ENCODE data around the gene DNAJC1. TPM values are rescaled to one million over a fixed set of nuclear protein-coding genes. Genes with fewer than 3 reads are reported as not detected.

The DNAJC1 gene
- total RNA-seq, 2 experiments from 2014 or later: 21.4 to 22.4 TPM

GRCh38 chr10:21976739-21977138 lies 26.8 kb downstream of the DNAJC1 start:
- Mint-ChIP-seq H3K9me3 (ENCODE audit: insufficient read depth) (no peaks in the 10 kb centered on the region), H3K27ac (no peak overlapping the region), H3K36me3 (ENCODE audit: low read depth) (no peaks in the 10 kb centered on the region), H3K4me1 (ENCODE audit: low read depth) (peaks cover 2% of the 10 kb centered on the region), H3K4me3 (no peak overlapping the region), H3K27me3 (ENCODE audit: low read depth) (no peaks in the 10 kb centered on the region)
- CTCF ChIA-PET: interaction anchor here (0.6 kb wide), 1 partner anchor 12 kb away, joined by 3 read pairs; no protein-coding TSS in a partner anchor
- POLR2A ChIA-PET: no interaction called here
- no peak for DNase-seq
- no peak for ATAC-seq

DNA sequence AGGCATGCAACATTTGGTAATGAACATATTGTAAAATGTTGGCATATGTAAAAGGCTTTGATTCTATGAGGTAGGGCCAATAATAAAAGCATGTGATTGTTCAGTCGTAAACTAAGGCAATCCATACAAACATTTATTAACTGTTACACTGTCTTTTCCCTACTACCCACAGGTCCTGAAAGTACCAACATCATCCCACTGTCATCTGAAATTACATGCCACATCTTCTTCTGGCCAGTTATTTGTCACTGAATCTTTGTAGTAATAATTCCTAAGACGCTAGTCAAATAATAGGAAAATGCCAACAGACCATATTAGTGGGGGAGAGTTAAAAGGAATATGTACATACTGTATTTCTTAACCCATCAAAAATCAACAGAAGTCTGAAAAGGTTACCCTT lies 27.2 kb downstream of the DNAJC1 start:
- H3K27ac Mint-ChIP-seq: no peak overlapping the region
- ChIA-PET POLR2A (no interaction called here), CTCF (no interaction called here)
- no peak overlapping the region for H3K4me3 Mint-ChIP-seq
- H3K4me1 Mint-ChIP-seq (ENCODE audit: low read depth): peaks cover 2% of the 10 kb centered on the region
- no peaks in the 10 kb centered on the region for H3K9me3 Mint-ChIP-seq (ENCODE audit: insufficient read depth)
- no peaks in the 10 kb centered on the region for H3K36me3 Mint-ChIP-seq (ENCODE audit: low read depth)
- H3K27me3 Mint-ChIP-seq (ENCODE audit: low read depth): no peaks in the 10 kb centered on the region
- DNase-seq: no peak
- ATAC-seq: no peak

- no peak for DNase-seq
- Mint-ChIP-seq H3K4me1 (ENCODE audit: low read depth) (peaks cover 2% of the 10 kb centered on the region), H3K27ac (no peak overlapping the region), H3K9me3 (ENCODE audit: insufficient read depth) (no peaks in the 10 kb centered on the region), H3K36me3 (ENCODE audit: low read depth) (no peaks in the 10 kb centered on the region), H3K4me3 (no peak overlapping the region), H3K27me3 (ENCODE audit: low read depth) (no peaks in the 10 kb centered on the region)
- ChIA-PET CTCF (no interaction called here), POLR2A (no interaction called here)
- ATAC-seq: no peak
Measured at GRCh38 chr10:21975378-21975990, 28.0 kb downstream of the DNAJC1 start.

- DNase-seq (no peak), ATAC-seq (no peak)
- no peaks in the 10 kb centered on the region for H3K36me3 Mint-ChIP-seq (ENCODE audit: low read depth)
- peaks cover 2% of the 10 kb centered on the region for H3K4me1 Mint-ChIP-seq (ENCODE audit: low read depth)
- ChIA-PET CTCF (interaction anchor here (1.1 kb wide), 1 partner anchor 13 kb away, joined by 3 read pairs; no protein-coding TSS in a partner anchor), POLR2A (interaction anchor here (0.7 kb wide), 1 partner anchor 581 kb away, joined by 3 read pairs; no protein-coding TSS in a partner anchor)
- H3K27me3 Mint-ChIP-seq (ENCODE audit: low read depth): no peaks in the 10 kb centered on the region
- no peak overlapping the region for H3K27ac Mint-ChIP-seq
- H3K9me3 Mint-ChIP-seq (ENCODE audit: insufficient read depth): no peaks in the 10 kb centered on the region
- H3K4me3 Mint-ChIP-seq: no peak overlapping the region
Measured at GRCh38 chr10:21972584-21972983, 30.9 kb downstream of the DNAJC1 start.

DNA sequence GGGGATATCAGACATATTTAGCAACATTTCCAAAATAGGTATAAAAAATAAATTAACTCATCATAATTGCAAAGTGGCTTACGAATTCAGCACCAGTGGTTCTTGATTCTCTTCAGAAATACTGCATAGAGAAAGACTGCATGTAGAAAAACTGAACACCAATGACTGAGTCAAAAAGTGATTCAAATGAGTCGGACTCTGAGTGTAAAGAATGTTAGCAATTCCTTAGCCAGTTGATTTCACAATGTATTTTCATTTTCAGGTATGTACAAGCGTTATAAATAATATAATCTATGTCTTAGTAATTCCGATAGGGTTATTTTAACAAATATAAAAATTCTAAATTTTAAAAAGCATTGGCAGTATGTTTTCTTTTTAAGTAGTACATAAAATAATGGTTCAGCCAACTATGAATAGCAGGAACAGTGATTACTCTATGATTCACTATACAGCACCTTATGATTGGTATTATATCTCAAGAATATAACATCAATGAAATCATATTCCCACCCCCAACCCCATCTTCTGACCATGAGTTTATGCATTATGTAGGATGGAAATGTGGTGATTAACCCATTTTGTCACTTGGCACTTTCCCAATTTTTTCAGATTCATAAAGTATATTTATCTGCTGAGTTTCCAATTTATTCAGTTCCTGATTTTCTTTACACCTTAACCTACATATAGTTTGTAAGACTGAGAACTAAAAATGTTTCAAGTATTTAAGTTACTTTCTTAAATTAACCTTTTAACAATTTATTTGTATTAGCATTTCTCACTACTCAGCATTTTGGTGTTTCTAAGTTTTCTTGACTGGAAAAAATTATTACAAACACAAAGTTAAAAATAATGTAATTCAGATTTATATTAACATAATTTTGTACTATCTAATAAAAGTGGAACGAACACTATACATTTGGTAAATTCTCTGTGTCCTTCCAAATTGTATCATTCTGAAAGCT lies 33.9 kb downstream of the DNAJC1 start:
- no peaks in the 10 kb centered on the region for H3K9me3 Mint-ChIP-seq (ENCODE audit: insufficient read depth)
- H3K27me3 Mint-ChIP-seq (ENCODE audit: low read depth): no peaks in the 10 kb centered on the region
- no peak for ATAC-seq

DNA sequence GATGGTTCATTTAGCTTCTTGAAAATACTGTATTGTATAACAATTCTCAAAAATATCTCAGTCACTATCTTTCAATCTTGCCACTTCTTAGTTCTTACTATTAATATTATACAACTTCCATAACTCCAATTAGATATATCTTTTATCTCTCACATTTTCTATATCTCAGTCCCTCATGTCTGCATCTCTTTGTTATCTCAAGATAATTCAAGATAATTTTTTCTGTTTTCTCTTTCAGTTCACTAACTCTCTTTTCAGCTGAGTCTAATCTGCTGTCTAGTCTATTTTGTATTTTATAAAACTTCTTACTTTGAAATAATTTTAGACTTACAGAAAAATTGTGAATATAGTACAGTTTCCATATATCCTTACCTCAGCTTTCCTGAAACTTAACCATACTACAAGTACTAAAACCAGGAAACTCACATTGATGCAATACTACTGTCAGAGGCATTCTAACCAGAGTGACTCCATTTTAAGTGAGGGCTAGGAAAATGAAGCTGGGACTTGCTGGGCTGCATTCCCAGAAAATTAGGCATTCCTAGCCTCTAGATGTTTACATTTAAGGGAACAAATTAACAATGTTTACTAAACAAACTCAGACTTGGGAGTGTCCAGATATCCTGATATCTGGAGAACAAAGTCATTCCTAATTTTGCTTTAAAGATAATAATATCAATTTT lies 38.4 kb downstream of the DNAJC1 start:
- ChIA-PET POLR2A (no interaction called here), CTCF (no interaction called here)
- no peak for ATAC-seq
- no peak for DNase-seq
- no peaks in the 10 kb centered on the region for H3K4me1 Mint-ChIP-seq (ENCODE audit: low read depth)
- no peaks in the 10 kb centered on the region for H3K9me3 Mint-ChIP-seq (ENCODE audit: insufficient read depth)
- H3K27me3 Mint-ChIP-seq (ENCODE audit: low read depth): no peaks in the 10 kb centered on the region
- no peaks in the 10 kb centered on the region for H3K36me3 Mint-ChIP-seq (ENCODE audit: low read depth)
- no peak overlapping the region for H3K4me3 Mint-ChIP-seq
- H3K27ac Mint-ChIP-seq: no peak overlapping the region

More for the DNA sequence above, 33.9 kb downstream of the DNAJC1 start:
- POLR2A ChIA-PET: no interaction called here
- peaks cover 2% of the 10 kb centered on the region for H3K4me1 Mint-ChIP-seq (ENCODE audit: low read depth)
- H3K4me3 Mint-ChIP-seq: no peak overlapping the region
- DNase-seq: no peak
- CTCF ChIA-PET: no interaction called here
- no peaks in the 10 kb centered on the region for H3K36me3 Mint-ChIP-seq (ENCODE audit: low read depth)
- H3K27ac Mint-ChIP-seq: no peak overlapping the region

- H3K27ac Mint-ChIP-seq: no peak overlapping the region
- DNase-seq: no peak
- POLR2A ChIA-PET: no interaction called here
- H3K4me3 Mint-ChIP-seq: no peak overlapping the region
- no peaks in the 10 kb centered on the region for H3K36me3 Mint-ChIP-seq (ENCODE audit: low read depth)
- no peaks in the 10 kb centered on the region for H3K9me3 Mint-ChIP-seq (ENCODE audit: insufficient read depth)
- no peak for ATAC-seq
- no peaks in the 10 kb centered on the region for H3K4me1 Mint-ChIP-seq (ENCODE audit: low read depth)
- H3K27me3 Mint-ChIP-seq (ENCODE audit: low read depth): no peaks in the 10 kb centered on the region
- CTCF ChIA-PET: no interaction called here
Measured at GRCh38 chr10:21962358-21962757, 41.2 kb downstream of the DNAJC1 start.

DNA sequence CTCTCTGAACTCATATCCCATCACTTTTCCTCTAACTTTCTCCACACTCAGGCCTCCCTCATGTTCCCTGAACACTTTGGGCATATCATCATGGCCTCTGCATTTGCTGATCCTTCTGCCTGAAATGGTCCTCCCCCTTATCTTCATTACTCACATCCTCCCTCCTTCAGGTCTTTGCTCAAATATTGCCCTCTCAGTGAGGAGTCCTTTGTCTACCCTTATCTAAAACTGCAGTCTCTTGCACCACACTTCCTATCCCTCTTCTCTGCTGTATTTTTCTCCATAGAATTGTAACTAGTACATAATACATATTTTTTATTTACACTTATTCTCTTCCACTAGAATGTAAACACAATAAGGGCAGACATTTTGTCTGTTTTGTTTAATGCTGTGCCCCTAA lies 41.7 kb downstream of the DNAJC1 start:
- no peaks in the 10 kb centered on the region for H3K9me3 Mint-ChIP-seq (ENCODE audit: insufficient read depth)
- no peak overlapping the region for H3K4me3 Mint-ChIP-seq
- DNase-seq (no peak), ATAC-seq (no peak)
- POLR2A ChIA-PET: no interaction called here
- no peaks in the 10 kb centered on the region for H3K4me1 Mint-ChIP-seq (ENCODE audit: low read depth)
- H3K27me3 Mint-ChIP-seq (ENCODE audit: low read depth): no peaks in the 10 kb centered on the region
- H3K36me3 Mint-ChIP-seq (ENCODE audit: low read depth): no peaks in the 10 kb centered on the region
- CTCF ChIA-PET: no interaction called here
- H3K27ac Mint-ChIP-seq: no peak overlapping the region

DNA sequence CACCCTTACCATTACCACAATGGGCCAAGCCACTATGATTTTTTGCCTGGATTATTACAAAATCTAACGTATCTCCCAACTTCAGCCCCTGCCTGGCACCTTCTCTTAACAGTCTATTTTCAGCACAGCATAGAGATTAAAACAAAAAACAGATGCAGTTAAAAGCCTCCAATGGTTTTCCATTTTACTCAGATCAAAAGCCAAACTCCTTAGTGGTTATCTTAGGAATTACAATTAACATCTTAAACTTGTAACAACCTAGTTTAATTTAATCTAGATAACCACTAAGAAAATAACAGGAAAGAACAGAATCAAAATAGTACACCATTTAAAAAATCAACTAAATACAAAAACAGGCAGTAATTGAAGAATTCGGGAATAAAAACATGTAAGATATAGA lies 43.5 kb downstream of the DNAJC1 start:
- Mint-ChIP-seq H3K27ac (no peak overlapping the region), H3K36me3 (ENCODE audit: low read depth) (no peaks in the 10 kb centered on the region), H3K4me1 (ENCODE audit: low read depth) (no peaks in the 10 kb centered on the region), H3K4me3 (no peak overlapping the region), H3K9me3 (ENCODE audit: insufficient read depth) (no peaks in the 10 kb centered on the region), H3K27me3 (ENCODE audit: low read depth) (no peaks in the 10 kb centered on the region)
- ATAC-seq (no peak), DNase-seq (no peak)
- POLR2A ChIA-PET: no interaction called here
- CTCF ChIA-PET: no interaction called here

GRCh38 chr10:21954690-21955089 lies 48.8 kb downstream of the DNAJC1 start:
- ATAC-seq (no peak), DNase-seq (no peak)
- Mint-ChIP-seq H3K36me3 (ENCODE audit: low read depth) (no peaks in the 10 kb centered on the region), H3K27ac (no peak overlapping the region), H3K4me3 (no peak overlapping the region), H3K9me3 (ENCODE audit: insufficient read depth) (no peaks in the 10 kb centered on the region), H3K4me1 (ENCODE audit: low read depth) (no peaks in the 10 kb centered on the region), H3K27me3 (ENCODE audit: low read depth) (no peaks in the 10 kb centered on the region)
- POLR2A ChIA-PET: no interaction called here
- CTCF ChIA-PET: no interaction called here

GRCh38 chr10:21954132-21954531 lies 49.4 kb downstream of the DNAJC1 start:
- DNase-seq: no peak
- CTCF ChIA-PET: no interaction called here
- ATAC-seq: no peak
- Mint-ChIP-seq H3K27ac (no peak overlapping the region), H3K36me3 (ENCODE audit: low read depth) (no peaks in the 10 kb centered on the region), H3K4me3 (no peak overlapping the region), H3K4me1 (ENCODE audit: low read depth) (no peaks in the 10 kb centered on the region), H3K9me3 (ENCODE audit: insufficient read depth) (no peaks in the 10 kb centered on the region), H3K27me3 (ENCODE audit: low read depth) (no peaks in the 10 kb centered on the region)
- POLR2A ChIA-PET: no interaction called here

- CTCF ChIA-PET: interaction anchor here (0.6 to 1.8 kb wide), 3 partner anchors 279 to 457 kb away, joined by 3 to 13 read pairs (median 4); no protein-coding TSS in a partner anchor
- Mint-ChIP-seq H3K4me1 (ENCODE audit: low read depth) (no peaks in the 10 kb centered on the region), H3K27me3 (ENCODE audit: low read depth) (no peaks in the 10 kb centered on the region), H3K4me3 (no peak overlapping the region), H3K9me3 (ENCODE audit: insufficient read depth) (no peaks in the 10 kb centered on the region), H3K36me3 (ENCODE audit: low read depth) (no peaks in the 10 kb centered on the region), H3K27ac (no peak overlapping the region)
- ATAC-seq: no peak
- POLR2A ChIA-PET: no interaction called here
- DNase-seq: no peak
Measured at GRCh38 chr10:21953585-21954057, 49.9 kb downstream of the DNAJC1 start.

All from activated CD8-positive, alpha-beta T cell treated with anti-CD3 and anti-CD28 coated beads, Interleukin-2, amount 10 ng/mL, durations not matched to agents 7 days and 5 days (primary cell).